HEK293 (cell line): ENCODE measurements around the gene STARD13.

Experiments used
- CTCF ChIP-seq: fragments of 450-650 bp; formaldehyde crosslinking; IDR thresholded peaks from 2 replicates; pipeline ENCODE4 v1.5.1; 2016; ENCODE audit warnings: missing biosample characterization, missing genetic modification characterization
- ZBTB1 ChIP-seq: fragments of 450-650 bp; formaldehyde crosslinking; IDR thresholded peaks from 2 replicates; pipeline ENCODE4 v1.5.1; 2016; ENCODE audit warnings: missing biosample characterization, missing genetic modification characterization
- ZBTB48 ChIP-seq: fragments of 450-650 bp; formaldehyde crosslinking; IDR thresholded peaks from 2 replicates; pipeline ENCODE4 v1.5.1; 2016; ENCODE audit warnings: missing biosample characterization, missing genetic modification characterization
- ZNF121 ChIP-seq: fragments of 450-650 bp; formaldehyde crosslinking; IDR thresholded peaks from 2 replicates; pipeline ENCODE4 v1.5.1; 2016; ENCODE audit warnings: missing biosample characterization, missing genetic modification characterization
- ZNF2 ChIP-seq: fragments of 450-650 bp; formaldehyde crosslinking; IDR thresholded peaks from 2 replicates; pipeline ENCODE4 v1.5.1; 2016; ENCODE audit warnings: missing biosample characterization, missing genetic modification characterization
- ZNF48 ChIP-seq: fragments of 450-650 bp; formaldehyde crosslinking; IDR thresholded peaks from 2 replicates; pipeline ENCODE4 v1.5.1; 2016; ENCODE audit warnings: missing biosample characterization, missing genetic modification characterization
- TF ChIP-seq, protein P1 (sequence below): fragments of 450-650 bp; formaldehyde crosslinking; IDR thresholded peaks from 2 replicates; pipeline ENCODE4 v1.5.1; 2016; ENCODE audit warnings: missing biosample characterization, missing genetic modification characterization
- TF ChIP-seq, protein P2 (sequence below): fragments of 450-650 bp; formaldehyde crosslinking; IDR thresholded peaks from 2 replicates; pipeline ENCODE4 v1.5.1; 2016; ENCODE audit warnings: missing biosample characterization, missing genetic modification characterization

DNA sequence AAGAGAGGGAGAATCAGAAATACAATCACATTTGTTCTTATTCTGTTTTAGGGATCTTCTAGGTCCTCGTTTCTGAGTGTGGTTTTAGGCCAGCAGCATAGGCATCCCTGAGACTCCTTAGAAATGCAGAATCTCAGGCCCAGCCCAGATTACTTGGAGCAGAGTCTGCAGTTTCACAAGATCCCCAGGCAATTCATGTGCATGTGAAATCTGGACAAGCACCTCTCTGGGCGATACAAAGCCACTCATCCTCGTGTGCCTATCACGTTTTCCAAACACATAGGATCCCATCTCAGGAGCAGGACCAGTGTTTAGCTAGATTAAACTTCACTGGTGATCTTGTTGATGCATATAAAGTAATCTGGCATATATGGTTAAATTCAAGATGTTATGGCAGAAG lies 182.1 kb downstream of the STARD13 start:
- TF ChIP-seq CTCF (tag by site-specific recombination): no peak
- no peak for TF ChIP-seq ZNF2 (tag by site-specific recombination)
- TF ChIP-seq, protein P1, sequence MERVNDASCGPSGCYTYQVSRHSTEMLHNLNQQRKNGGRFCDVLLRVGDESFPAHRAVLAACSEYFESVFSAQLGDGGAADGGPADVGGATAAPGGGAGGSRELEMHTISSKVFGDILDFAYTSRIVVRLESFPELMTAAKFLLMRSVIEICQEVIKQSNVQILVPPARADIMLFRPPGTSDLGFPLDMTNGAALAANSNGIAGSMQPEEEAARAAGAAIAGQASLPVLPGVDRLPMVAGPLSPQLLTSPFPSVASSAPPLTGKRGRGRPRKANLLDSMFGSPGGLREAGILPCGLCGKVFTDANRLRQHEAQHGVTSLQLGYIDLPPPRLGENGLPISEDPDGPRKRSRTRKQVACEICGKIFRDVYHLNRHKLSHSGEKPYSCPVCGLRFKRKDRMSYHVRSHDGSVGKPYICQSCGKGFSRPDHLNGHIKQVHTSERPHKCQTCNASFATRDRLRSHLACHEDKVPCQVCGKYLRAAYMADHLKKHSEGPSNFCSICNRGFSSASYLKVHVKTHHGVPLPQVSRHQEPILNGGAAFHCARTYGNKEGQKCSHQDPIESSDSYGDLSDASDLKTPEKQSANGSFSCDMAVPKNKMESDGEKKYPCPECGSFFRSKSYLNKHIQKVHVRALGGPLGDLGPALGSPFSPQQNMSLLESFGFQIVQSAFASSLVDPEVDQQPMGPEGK (tag by site-specific recombination): no peak
- no peak for TF ChIP-seq ZBTB48 (tag by site-specific recombination)
- no peak for TF ChIP-seq ZBTB1
- TF ChIP-seq ZNF48: no peak
- TF ChIP-seq ZNF121 (tag by site-specific recombination): no peak
- TF ChIP-seq, protein P2, sequence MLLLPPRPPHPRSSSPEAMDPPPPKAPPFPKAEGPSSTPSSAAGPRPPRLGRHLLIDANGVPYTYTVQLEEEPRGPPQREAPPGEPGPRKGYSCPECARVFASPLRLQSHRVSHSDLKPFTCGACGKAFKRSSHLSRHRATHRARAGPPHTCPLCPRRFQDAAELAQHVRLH (tag by site-specific recombination): no peak
